Astrocyte (in vitro differentiated cells and primary cell): Measurements from ENCODE around the gene YKT6. TPM values are rescaled to one million over a fixed set of nuclear protein-coding genes. Genes with fewer than 3 reads are reported as not detected.

Experiments
- DNase-seq: peaks from one replicate; pipeline ENCODE4 v3.0.0-alpha.2; 2010; ENCODE audit warnings: low read depth
- FAIRE-seq: peaks from 2 replicates; lab custom pipeline; 2011; peaks lifted over from hg19 to GRCh38; lab: Jason Lieb, UNC
- H2AFZ ChIP-seq: 2 replicates; pipeline ENCODE4 v1.6.0; 2012; ENCODE audit warnings: low read depth, low read length, inconsistent platforms
- H3K27ac ChIP-seq: 2 replicates; pipeline ENCODE4 v1.5.1; 2011; ENCODE audit warnings: low read depth, low read length, inconsistent platforms
- H3K27me3 ChIP-seq: 2 replicates; pipeline ENCODE4 v1.6.0; 2011; ENCODE audit warnings: low read length, inconsistent platforms; ENCODE audit not compliant: insufficient read depth
- H3K36me3 ChIP-seq: 2 replicates; pipeline ENCODE4 v1.5.1; 2011; ENCODE audit warnings: low read length, inconsistent platforms; ENCODE audit not compliant: insufficient read depth
- H3K4me1 ChIP-seq: 2 replicates; pipeline ENCODE4 v1.5.1; 2011; ENCODE audit warnings: low read length, inconsistent platforms; ENCODE audit not compliant: insufficient read depth
- H3K4me2 ChIP-seq: 2 replicates; pipeline ENCODE4 v1.6.0; 2012; ENCODE audit warnings: low read length, inconsistent platforms
- H3K4me3 ChIP-seq: 2 replicates; pipeline ENCODE4 v1.5.1; 2011; ENCODE audit warnings: low read depth, mild to moderate bottlenecking, low read length, inconsistent platforms; ENCODE audit not compliant: insufficient read depth
- H3K79me2 ChIP-seq: 2 replicates; pipeline ENCODE4 v1.6.0; 2012; ENCODE audit warnings: mild to moderate bottlenecking, low read length, inconsistent platforms; ENCODE audit not compliant: insufficient read depth
- H3K9ac ChIP-seq: 2 replicates; pipeline ENCODE4 v1.6.0; 2012; ENCODE audit warnings: mild to moderate bottlenecking, low read length, inconsistent platforms
- H3K9me3 ChIP-seq: 2 replicates; pipeline ENCODE4 v1.5.1; 2012; ENCODE audit warnings: low read depth, mild to moderate bottlenecking, low read length, inconsistent platforms; ENCODE audit not compliant: insufficient read depth
- H4K20me1 ChIP-seq: 2 replicates; pipeline ENCODE4 v1.6.0; 2012; ENCODE audit warnings: low read length, inconsistent platforms; ENCODE audit not compliant: insufficient read depth
- H3K27ac Mint-ChIP-seq: one replicate; pipeline ENCODE4 v1.8.0; 2021; ENCODE audit warnings: mild to moderate bottlenecking, mixed read lengths; ENCODE audit not compliant: unreplicated experiment
- H3K27me3 Mint-ChIP-seq: one replicate; pipeline ENCODE4 v1.8.0; 2021; ENCODE audit warnings: low read depth, mixed read lengths; ENCODE audit not compliant: unreplicated experiment
- H3K36me3 Mint-ChIP-seq: one replicate; pipeline ENCODE4 v1.8.0; 2021; ENCODE audit warnings: low read depth, mixed read lengths; ENCODE audit not compliant: unreplicated experiment
- H3K4me1 Mint-ChIP-seq: one replicate; pipeline ENCODE4 v1.8.0; 2021; ENCODE audit warnings: low read depth, mixed read lengths; ENCODE audit not compliant: unreplicated experiment
- H3K4me3 Mint-ChIP-seq: one replicate; pipeline ENCODE4 v1.8.0; 2021; ENCODE audit warnings: mild to moderate bottlenecking, moderate library complexity, mixed read lengths; ENCODE audit not compliant: unreplicated experiment
- H3K9me3 Mint-ChIP-seq: one replicate; pipeline ENCODE4 v1.8.0; 2021; ENCODE audit warnings: mild to moderate bottlenecking, mixed read lengths; ENCODE audit not compliant: unreplicated experiment
- EZH2 ChIP-seq: IDR thresholded peaks from 2 replicates; pipeline ENCODE4 v1.6.1; 2012; ENCODE audit warnings: mild to moderate bottlenecking, low read length, inconsistent platforms; ENCODE audit not compliant: insufficient read depth
- total RNA-seq: library from RNA; stranded (reverse); gene quantifications from 2 replicates; pipeline ENCODE4 v1.2.1, GENCODE V29; 2021
- TF ChIP-seq, protein P1 (sequence below): IDR thresholded peaks from 2 replicates; pipeline ENCODE4 v1.5.1; 2011; ENCODE audit warnings: low read depth, mild to moderate bottlenecking, inconsistent platforms, low read length, moderate library complexity; ENCODE audit not compliant: insufficient read depth

Gene YKT6
- total RNA-seq, 1 donor from 2014 or later, result 216 TPM

DNA sequence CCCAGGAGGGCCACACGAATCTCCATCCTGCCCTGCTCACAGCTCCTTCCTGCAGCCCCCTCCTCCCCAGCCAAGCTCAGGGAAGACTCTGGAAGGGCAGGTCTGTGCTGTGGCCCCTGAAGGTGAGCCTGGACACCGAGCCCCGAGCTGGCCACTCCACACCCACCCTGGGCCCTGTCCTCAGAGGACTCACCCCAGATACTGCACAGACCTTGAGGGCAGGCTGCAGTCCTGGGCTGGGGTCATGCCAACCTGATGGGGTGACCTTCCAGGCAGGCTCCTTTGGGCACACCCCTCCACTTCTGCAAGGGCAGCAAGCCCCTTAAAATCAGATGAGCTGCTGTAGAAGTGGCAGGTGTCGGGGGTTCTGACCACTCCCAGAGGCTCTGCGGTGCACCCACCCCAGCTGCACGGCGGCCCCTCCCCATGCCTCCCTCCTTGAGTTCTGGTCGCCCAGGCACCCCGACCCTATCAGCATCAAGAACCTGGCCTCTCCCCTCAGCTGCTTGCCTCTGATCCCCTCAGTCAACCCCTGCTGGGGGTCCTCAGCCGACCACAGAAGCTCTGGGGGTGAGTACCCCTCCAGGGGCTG lies 24.3 kb downstream of the YKT6 start:
- H2AFZ ChIP-seq, result no peak overlapping the region
- DNase-seq, result no peak
- H3K27me3 Mint-ChIP-seq, result peaks cover 22% of the 10 kb centered on the region
- no peak overlapping the region for H3K27ac ChIP-seq
- no peaks in the 10 kb centered on the region for H3K36me3 Mint-ChIP-seq
- no peak overlapping the region for H3K4me2 ChIP-seq
- H3K4me3 Mint-ChIP-seq, result no peak overlapping the region
- H3K4me1 Mint-ChIP-seq, result no peaks in the 10 kb centered on the region
- no peak for TF ChIP-seq EZH2
- TF ChIP-seq, protein P1, sequence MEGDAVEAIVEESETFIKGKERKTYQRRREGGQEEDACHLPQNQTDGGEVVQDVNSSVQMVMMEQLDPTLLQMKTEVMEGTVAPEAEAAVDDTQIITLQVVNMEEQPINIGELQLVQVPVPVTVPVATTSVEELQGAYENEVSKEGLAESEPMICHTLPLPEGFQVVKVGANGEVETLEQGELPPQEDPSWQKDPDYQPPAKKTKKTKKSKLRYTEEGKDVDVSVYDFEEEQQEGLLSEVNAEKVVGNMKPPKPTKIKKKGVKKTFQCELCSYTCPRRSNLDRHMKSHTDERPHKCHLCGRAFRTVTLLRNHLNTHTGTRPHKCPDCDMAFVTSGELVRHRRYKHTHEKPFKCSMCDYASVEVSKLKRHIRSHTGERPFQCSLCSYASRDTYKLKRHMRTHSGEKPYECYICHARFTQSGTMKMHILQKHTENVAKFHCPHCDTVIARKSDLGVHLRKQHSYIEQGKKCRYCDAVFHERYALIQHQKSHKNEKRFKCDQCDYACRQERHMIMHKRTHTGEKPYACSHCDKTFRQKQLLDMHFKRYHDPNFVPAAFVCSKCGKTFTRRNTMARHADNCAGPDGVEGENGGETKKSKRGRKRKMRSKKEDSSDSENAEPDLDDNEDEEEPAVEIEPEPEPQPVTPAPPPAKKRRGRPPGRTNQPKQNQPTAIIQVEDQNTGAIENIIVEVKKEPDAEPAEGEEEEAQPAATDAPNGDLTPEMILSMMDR, result no peak
- no peaks in the 10 kb centered on the region for H3K9me3 Mint-ChIP-seq
- no peak for FAIRE-seq
- H3K9ac ChIP-seq, result no peak overlapping the region
- no peaks in the 10 kb centered on the region for H3K36me3 ChIP-seq
- no peak overlapping the region for H3K4me3 ChIP-seq
- H3K4me1 ChIP-seq, result no peaks in the 10 kb centered on the region
- peaks cover 6% of the 10 kb centered on the region for H3K27me3 ChIP-seq
- H3K9me3 ChIP-seq, result no peaks in the 10 kb centered on the region
- no peaks in the 10 kb centered on the region for H4K20me1 ChIP-seq
- no peaks in the 10 kb centered on the region for H3K79me2 ChIP-seq
- no peak overlapping the region for H3K27ac Mint-ChIP-seq

DNA sequence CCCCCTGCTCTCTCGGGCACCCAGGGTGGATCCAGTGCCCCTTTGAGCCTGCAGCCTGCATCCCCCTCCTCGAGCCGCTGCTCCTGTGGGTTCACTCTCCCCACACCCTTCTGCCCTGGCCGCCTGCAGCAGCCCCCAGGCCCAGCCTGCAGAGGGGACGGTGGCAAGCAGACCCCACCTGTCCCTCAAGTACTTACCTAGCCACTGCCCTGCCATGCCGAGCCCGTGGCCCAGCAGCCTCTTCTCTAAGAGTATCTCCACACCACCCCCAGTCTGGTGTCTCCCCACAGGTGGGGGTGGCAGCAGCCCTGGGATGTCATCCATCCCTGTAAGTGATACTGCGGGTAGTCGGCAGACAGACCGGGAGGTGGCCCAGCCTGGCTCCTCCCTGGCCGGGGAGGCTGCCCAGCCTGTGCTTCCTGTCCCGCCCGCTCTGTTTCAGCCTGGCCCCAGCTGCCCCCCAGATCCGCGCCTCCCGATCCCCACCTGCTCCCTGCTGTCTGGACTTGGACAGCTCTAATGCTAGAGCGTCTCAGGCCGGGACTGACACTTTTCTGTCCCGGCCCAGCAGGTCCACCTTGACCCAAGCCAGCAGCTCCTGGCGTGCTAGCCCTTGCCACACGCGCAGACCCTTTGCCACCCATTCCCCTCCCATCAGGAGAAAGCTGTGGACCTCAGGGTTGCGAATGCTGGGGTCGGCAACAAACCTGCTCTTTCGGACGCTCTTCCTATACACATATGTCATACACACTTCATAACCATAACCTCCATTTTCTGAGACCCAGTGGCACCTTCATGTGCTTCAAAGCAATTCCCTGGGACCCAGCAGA lies 25.0 kb downstream of the YKT6 start:
- no peak for FAIRE-seq
- H3K4me2 ChIP-seq, result no peak overlapping the region
- DNase-seq, result no peak

More for the DNA sequence above, 25.0 kb downstream of the YKT6 start:
- Histone ChIP-seq H3K9ac (no peak overlapping the region), H3K4me1 (no peaks in the 10 kb centered on the region), H3K27ac (no peak overlapping the region), H3K79me2 (no peaks in the 10 kb centered on the region), H3K27me3 (peaks cover 6% of the 10 kb centered on the region), H3K36me3 (no peaks in the 10 kb centered on the region), H3K9me3 (no peaks in the 10 kb centered on the region), H3K4me3 (no peak overlapping the region), H4K20me1 (no peaks in the 10 kb centered on the region), H2AFZ (no peak overlapping the region)
- Mint-ChIP-seq H3K9me3 (no peaks in the 10 kb centered on the region), H3K27me3 (peaks cover 27% of the 10 kb centered on the region), H3K36me3 (no peaks in the 10 kb centered on the region), H3K4me1 (no peaks in the 10 kb centered on the region), H3K4me3 (no peak overlapping the region), H3K27ac (no peak overlapping the region)
- no peak for TF ChIP-seq EZH2
- TF ChIP-seq, protein P1, result no peak
